OCI-LY7 (cell line): Measurements from ENCODE around the gene CEACAM7. TPM values are rescaled to one million over a fixed set of nuclear protein-coding genes. Genes with fewer than 3 reads are reported as not detected.

Source experiments
- BruUV-seq: library from RNA; stranded (reverse); fragments of 400-500 nt; replicated peaks from 2 replicates; lab custom pipeline; 2021; lab: Mats Ljungman, UMichigan
- CTCF ChIA-PET: fragments of 300-600 bp; sonication (Branson Sonifier 250); formaldehyde crosslinking; loops from one replicate; lab custom pipeline; 2022; ENCODE audit warnings: antibody characterized with exemption; ENCODE audit not compliant: unreplicated experiment; lab: Charles Lee
- POLR2A ChIA-PET: fragments of 300-600 bp; sonication (Branson Sonifier 250); formaldehyde crosslinking; loops from one replicate; lab custom pipeline; 2022; ENCODE audit warnings: antibody characterized with exemption; lab: Charles Lee
- DNase-seq: peaks from one replicate; pipeline ENCODE4 v3.0.0-alpha.2; 2015; ENCODE audit warnings: low spot score
- H2AFZ ChIP-seq: fragments of 200-600 bp; sonication (generic), shearing (Covaris generic); 2 replicates; pipeline ENCODE4 v1.6.1; 2014; ENCODE audit warnings: mild to moderate bottlenecking, antibody characterized with exemption, low read length, moderate library complexity
- H3K27ac ChIP-seq: fragments of 200-600 bp; sonication (generic); 2 replicates; pipeline ENCODE4 v1.5.1; 2014; ENCODE audit warnings: mixed run types, low read depth, mild to moderate bottlenecking, moderate library complexity, low read length, inconsistent platforms; ENCODE audit not compliant: poor library complexity, severe bottlenecking
- H3K36me3 ChIP-seq: fragments of 200-600 bp; sonication (generic); 2 replicates; pipeline ENCODE4 v1.6.1; 2014; ENCODE audit warnings: mild to moderate bottlenecking, antibody characterized with exemption, low read length, moderate library complexity, mixed read lengths; ENCODE audit not compliant: insufficient read depth
- H3K4me1 ChIP-seq: fragments of 200-600 bp; sonication (generic); 2 replicates; pipeline ENCODE4 v1.5.1; 2014; ENCODE audit warnings: mild to moderate bottlenecking, low read length; ENCODE audit not compliant: insufficient read depth, poor library complexity, severe bottlenecking
- H3K4me2 ChIP-seq: fragments of 200-600 bp; sonication (generic); 2 replicates; pipeline ENCODE4 v1.6.1; 2014; ENCODE audit warnings: mild to moderate bottlenecking, low read length
- H3K4me3 ChIP-seq: fragments of 200-600 bp; sonication (generic); 2 replicates; pipeline ENCODE4 v1.5.1; 2014; ENCODE audit warnings: mild to moderate bottlenecking, low read depth, low read length; ENCODE audit not compliant: poor library complexity, severe bottlenecking
- H3K79me2 ChIP-seq: fragments of 200-600 bp; sonication (generic); 2 replicates; pipeline ENCODE4 v1.6.1; 2016; ENCODE audit warnings: low read depth, mild to moderate bottlenecking, low read length, moderate library complexity, mixed read lengths; ENCODE audit not compliant: insufficient read depth
- H3K9me2 ChIP-seq: fragments of 200-600 bp; sonication (generic); 2 replicates; pipeline ENCODE4 v1.6.1; 2016; ENCODE audit warnings: mild to moderate bottlenecking, low read length, mixed read lengths; ENCODE audit not compliant: insufficient read depth
- H3K9me3 ChIP-seq: fragments of 200-600 bp; sonication (generic); 2 replicates; pipeline ENCODE4 v1.6.1; 2014; ENCODE audit warnings: mild to moderate bottlenecking, mixed run types, low read length, mixed read lengths
- H4K20me1 ChIP-seq: fragments of 200-600 bp; sonication (generic); 2 replicates; pipeline ENCODE4 v1.6.1; 2014; ENCODE audit warnings: mild to moderate bottlenecking, antibody characterized with exemption, low read length, moderate library complexity, mixed read lengths; ENCODE audit not compliant: insufficient read depth
- CTCF ChIP-seq: fragments of 200-600 bp; sonication (generic); conservative IDR thresholded peaks from 2 replicates; pipeline ENCODE4 v1.5.1; 2014; ENCODE audit warnings: mild to moderate bottlenecking, antibody characterized with exemption, low read length, moderate library complexity, mixed read lengths
- EZH2phosphoT487 ChIP-seq: fragments of 200-600 bp; sonication (generic); IDR thresholded peaks from 2 replicates; pipeline ENCODE4 v1.6.1; 2018; ENCODE audit warnings: low read depth, borderline replicate concordance, mild to moderate bottlenecking, mixed run types, antibody characterized with exemption, low read length, moderate library complexity, mixed read lengths
- intact Hi-C: fragments of 100-400 bp; cut with micrococcal nuclease; formaldehyde crosslinking; loops from one replicate; pipeline ENCODE4 v1.10.0; 2022; ENCODE audit not compliant: unreplicated experiment
- small RNA-seq: library from RNA; depleted of rRNA; stranded (forward); fragments of <200 nt; gene quantifications from one replicate; pipeline ENCODE3, GENCODE V24; 2014
- total RNA-seq, 2 experiments: library from RNA; depleted of rRNA in 1 of 2; stranded (reverse); fragments of >200 nt in 1 of 2; shearing (Covaris generic) in 1 of 2; gene quantifications; 2 replicates each; pipeline ENCODE4 v1.2.3, GENCODE V29; 2014 to 2022

The CEACAM7 gene
- total RNA-seq, 2 experiments from 2014 or later = not detected

GRCh38 chr19:41624937-41625336 is 63.1 kb downstream of the CEACAM7 start:
- no peak overlapping the region for H2AFZ ChIP-seq
- H4K20me1 ChIP-seq = no peaks in the 10 kb centered on the region
- TF ChIP-seq CTCF = no peak
- no peak for TF ChIP-seq EZH2phosphoT487
- POLR2A ChIA-PET = no interaction called here
- H3K4me1 ChIP-seq = no peaks in the 10 kb centered on the region
- DNase-seq = no peak
- no peaks in the 10 kb centered on the region for H3K9me2 ChIP-seq
- H3K9me3 ChIP-seq = peaks cover 8% of the 10 kb centered on the region; the same call in 1 of the 2 replicates
- no peaks in the 10 kb centered on the region for H3K36me3 ChIP-seq
- intact Hi-C loops = no loop called here
- H3K79me2 ChIP-seq = no peaks in the 10 kb centered on the region
- no peak overlapping the region for H3K27ac ChIP-seq
- BruUV-seq = no TSS peak
- H3K4me2 ChIP-seq = no peak overlapping the region
- CTCF ChIA-PET = no interaction called here
- no peak overlapping the region for H3K4me3 ChIP-seq

GRCh38 chr19:41624515-41624914 is 63.6 kb downstream of the CEACAM7 start:
- no peaks in the 10 kb centered on the region for H3K9me2 ChIP-seq
- no peak overlapping the region for H3K27ac ChIP-seq
- DNase-seq = no peak
- H3K9me3 ChIP-seq = peaks cover 4% of the 10 kb centered on the region; the same call in 1 of the 2 replicates
- intact Hi-C loops = no loop called here
- no peaks in the 10 kb centered on the region for H3K4me1 ChIP-seq
- no peak for TF ChIP-seq EZH2phosphoT487
- no peak for TF ChIP-seq CTCF
- no peaks in the 10 kb centered on the region for H3K36me3 ChIP-seq
- H3K4me2 ChIP-seq = no peak overlapping the region
- BruUV-seq = no TSS peak
- no peaks in the 10 kb centered on the region for H4K20me1 ChIP-seq
- H3K79me2 ChIP-seq = no peaks in the 10 kb centered on the region
- H2AFZ ChIP-seq = no peak overlapping the region
- ChIA-PET POLR2A (no interaction called here), CTCF (no interaction called here)
- H3K4me3 ChIP-seq = no peak overlapping the region

GRCh38 chr19:41623360-41623759 is 64.7 kb downstream of the CEACAM7 start:
- Histone ChIP-seq H3K79me2 (no peaks in the 10 kb centered on the region), H3K27ac (no peak overlapping the region), H3K36me3 (no peaks in the 10 kb centered on the region), H3K4me1 (no peaks in the 10 kb centered on the region), H3K4me3 (no peak overlapping the region), H3K9me2 (no peaks in the 10 kb centered on the region), H3K9me3 (no peaks in the 10 kb centered on the region), H4K20me1 (no peaks in the 10 kb centered on the region), H3K4me2 (no peak overlapping the region), H2AFZ (no peak overlapping the region)
- ChIA-PET POLR2A (no interaction called here), CTCF (no interaction called here)
- TF ChIP-seq CTCF (no peak), EZH2phosphoT487 (no peak)
- intact Hi-C loops = no loop called here
- no TSS peak for BruUV-seq
- DNase-seq = no peak

Small RNAs within 50 kb of the gene (small RNA-seq; reads per million reads assigned to genes)
- not detected for gene AC243960.4

Other genes with a start within 250 kb of the CEACAM7 start
- 22.4 and 30.6 TPM in 2 replicates for gene DMAC2, start 248.4 kb downstream of the CEACAM7 start, total RNA-seq (2014; rRNA removed; shearing (Covaris generic))
- 40.6 and 41.6 TPM in 2 replicates for gene DMAC2, start 248.4 kb downstream of the CEACAM7 start, total RNA-seq (2022)
- not detected in 2 replicates for gene ERICH4, start 245.1 kb downstream of the CEACAM7 start, total RNA-seq (2014; rRNA removed; shearing (Covaris generic))
- not detected in 2 replicates for gene ERICH4, start 245.1 kb downstream of the CEACAM7 start, total RNA-seq (2022)
- gene CEACAM21, start 112.1 kb downstream of the CEACAM7 start, total RNA-seq (2014; rRNA removed; shearing (Covaris generic)) = 25.9 and 40.8 TPM in 2 replicates
- 52.5 and 56.0 TPM in 2 replicates for gene CEACAM21, start 112.1 kb downstream of the CEACAM7 start, total RNA-seq (2022)
- not detected in 2 replicates for gene CEACAM4, start 61.2 kb downstream of the CEACAM7 start, total RNA-seq (2014; rRNA removed; shearing (Covaris generic))
- gene CEACAM4, start 61.2 kb downstream of the CEACAM7 start, total RNA-seq (2022) = not detected in 2 replicates
- gene CEACAM5, start 20.4 kb upstream of the CEACAM7 start, total RNA-seq (2014; rRNA removed; shearing (Covaris generic)) = not detected in 2 replicates
- gene CEACAM5, start 20.4 kb upstream of the CEACAM7 start, total RNA-seq (2022) = not detected in 2 replicates
- not detected in 2 replicates for gene CEACAM6, start 67.3 kb upstream of the CEACAM7 start, total RNA-seq (2014; rRNA removed; shearing (Covaris generic))
- not detected in 2 replicates for gene CEACAM6, start 67.3 kb upstream of the CEACAM7 start, total RNA-seq (2022)
- not detected in 2 replicates for gene CEACAM3, start 108.3 kb upstream of the CEACAM7 start, total RNA-seq (2014; rRNA removed; shearing (Covaris generic))
- not detected in 2 replicates for gene CEACAM3, start 108.3 kb upstream of the CEACAM7 start, total RNA-seq (2022)
- not detected in 2 replicates for gene LYPD4, start 156.4 kb upstream of the CEACAM7 start, total RNA-seq (2014; rRNA removed; shearing (Covaris generic))
- not detected in 2 replicates for gene LYPD4, start 156.4 kb upstream of the CEACAM7 start, total RNA-seq (2022)
- gene DMRTC2, start 156.8 kb upstream of the CEACAM7 start, total RNA-seq (2014; rRNA removed; shearing (Covaris generic)) = not detected in 2 replicates
- not detected in 2 replicates for gene DMRTC2, start 156.8 kb upstream of the CEACAM7 start, total RNA-seq (2022)
- gene RPS19, start 172.0 kb upstream of the CEACAM7 start, total RNA-seq (2014; rRNA removed; shearing (Covaris generic)) = 4,018 and 4,414 TPM in 2 replicates
- gene RPS19, start 172.0 kb upstream of the CEACAM7 start, total RNA-seq (2022) = 3,803 and 3,902 TPM in 2 replicates
- gene CD79A, start 189.0 kb upstream of the CEACAM7 start, total RNA-seq (2014; rRNA removed; shearing (Covaris generic)) = 848 and 1,195 TPM in 2 replicates
- gene CD79A, start 189.0 kb upstream of the CEACAM7 start, total RNA-seq (2022) = 896 and 1,094 TPM in 2 replicates
- gene ARHGEF1, start 194.9 kb upstream of the CEACAM7 start, total RNA-seq (2014; rRNA removed; shearing (Covaris generic)) = 74.9 and 96.9 TPM in 2 replicates
- gene ARHGEF1, start 194.9 kb upstream of the CEACAM7 start, total RNA-seq (2022) = 297 and 318 TPM in 2 replicates
- 1.6 and 1.9 TPM in 2 replicates for gene ERFL, start 240.2 kb upstream of the CEACAM7 start, total RNA-seq (2014; rRNA removed; shearing (Covaris generic))
- gene ERFL, start 240.2 kb upstream of the CEACAM7 start, total RNA-seq (2022) = 5.9 and 6.8 TPM in 2 replicates